ENCODE data around the gene BARHL1.

BARHL1 gene

DNA sequence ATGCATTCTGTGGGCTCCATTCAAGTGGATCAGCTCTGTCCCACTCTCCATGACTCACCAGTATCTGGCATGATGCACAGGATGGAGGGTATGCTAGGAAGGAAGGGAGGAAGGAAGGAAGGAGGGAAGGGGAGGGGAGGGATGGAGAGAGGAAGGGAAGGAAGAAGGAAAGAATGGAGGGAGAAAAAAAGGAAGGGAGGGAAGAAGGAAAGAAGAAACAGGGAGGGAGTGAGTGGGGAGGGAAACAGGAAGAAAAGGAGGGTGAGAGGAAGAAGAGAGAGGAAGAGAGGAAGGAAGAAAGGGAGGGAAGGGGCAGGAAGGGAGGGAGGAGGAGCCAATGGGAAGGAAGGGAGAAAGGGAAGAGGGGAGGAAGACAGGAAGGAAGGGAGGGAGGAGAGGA is 5.3 kb upstream of the BARHL1 start:
- H3K36me3 ChIP-seq (ENCODE audit: control insufficient read depth, insufficient read depth, low read length), result no peaks in the 10 kb centered on the region

DNA sequence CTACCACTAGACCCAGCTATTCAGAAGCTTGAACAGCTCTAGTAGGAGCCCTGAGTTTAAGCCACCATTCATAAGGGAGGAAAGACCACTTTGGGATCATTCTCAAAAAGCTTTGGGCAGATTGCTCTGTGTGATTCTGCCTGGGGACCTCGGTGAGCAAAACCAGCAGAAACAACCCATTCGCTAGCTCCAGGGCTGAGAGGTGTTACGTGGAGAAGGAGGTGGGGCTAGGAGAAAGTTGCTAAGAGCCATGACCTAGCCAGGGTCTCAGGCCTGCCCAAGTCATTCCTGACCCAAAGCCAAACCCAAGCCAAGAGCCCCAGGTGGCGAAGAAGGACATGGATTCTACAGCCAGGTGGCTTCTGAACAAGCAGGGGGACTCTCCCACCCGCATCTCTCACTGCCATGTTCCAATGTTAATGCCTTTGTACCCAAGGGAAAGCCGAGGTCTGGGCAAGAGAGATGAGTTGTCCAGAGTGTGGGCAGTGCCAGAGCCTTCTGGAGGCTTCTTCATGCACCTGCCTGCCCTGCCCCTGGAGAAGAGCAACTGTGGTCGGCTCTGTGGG is 4.0 kb upstream of the BARHL1 start:
- H3K36me3 ChIP-seq (ENCODE audit: control insufficient read depth, insufficient read depth, low read length), result no peaks in the 10 kb centered on the region
- WGBS, 2 experiments (ENCODE audit: insufficient coverage in 2 of 2), result 33 to 54% methylated on average over 5 to 7 of the region's 7 CpGs
- no peaks in the 10 kb centered on the region for H3K9me3 ChIP-seq (ENCODE audit: control insufficient read depth, low read length)
- peaks cover 12% of the 10 kb centered on the region for H3K4me1 ChIP-seq (ENCODE audit: control insufficient read depth, insufficient read depth, low read length, poor library complexity, severe bottlenecking)
- H3K27ac ChIP-seq (ENCODE audit: low read depth, low read length, severe bottlenecking), result no peak overlapping the region
- no peak overlapping the region for H3K4me3 ChIP-seq (ENCODE audit: extremely low read depth, insufficient read depth, low read length, poor library complexity, severe bottlenecking)

More for the DNA sequence above, 5.3 kb upstream of the BARHL1 start:
- Histone ChIP-seq H3K4me3 (ENCODE audit: extremely low read depth, insufficient read depth, low read length, poor library complexity, severe bottlenecking) (no peak overlapping the region), H3K27ac (ENCODE audit: low read depth, low read length, severe bottlenecking) (no peak overlapping the region), H3K4me1 (ENCODE audit: control insufficient read depth, insufficient read depth, low read length, poor library complexity, severe bottlenecking) (peaks cover 4% of the 10 kb centered on the region), H3K9me3 (ENCODE audit: control insufficient read depth, low read length) (no peaks in the 10 kb centered on the region)

DNA sequence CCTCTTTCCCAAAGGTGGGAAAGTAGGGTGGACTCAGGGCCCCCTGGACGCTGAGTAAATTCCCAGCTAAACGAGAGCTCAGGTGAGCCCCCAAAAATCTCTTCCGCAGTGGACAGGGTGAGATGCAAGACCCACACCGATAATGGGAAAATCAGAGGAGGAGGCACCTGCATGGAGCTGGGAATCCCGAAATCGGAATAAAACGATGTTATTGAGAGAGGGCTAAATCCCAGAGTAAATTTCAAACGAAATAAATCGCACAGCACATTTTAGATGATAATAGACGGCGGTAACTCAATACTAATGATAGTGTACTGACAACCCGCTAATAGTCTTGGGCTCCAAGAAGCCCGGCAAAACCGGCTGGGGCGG is 3.0 kb upstream of the BARHL1 start:
- Histone ChIP-seq H3K9me3 (ENCODE audit: control insufficient read depth, low read length) (no peaks in the 10 kb centered on the region), H3K4me3 (ENCODE audit: extremely low read depth, insufficient read depth, low read length, poor library complexity, severe bottlenecking) (no peak overlapping the region), H3K36me3 (ENCODE audit: control insufficient read depth, insufficient read depth, low read length) (no peaks in the 10 kb centered on the region), H3K27ac (ENCODE audit: low read depth, low read length, severe bottlenecking) (no peak overlapping the region), H3K4me1 (ENCODE audit: control insufficient read depth, insufficient read depth, low read length, poor library complexity, severe bottlenecking) (peaks cover 20% of the 10 kb centered on the region)
- WGBS, 2 experiments (ENCODE audit: insufficient coverage in 2 of 2), result 20 to 27% methylated on average over 7 to 13 of the region's 15 CpGs

DNA sequence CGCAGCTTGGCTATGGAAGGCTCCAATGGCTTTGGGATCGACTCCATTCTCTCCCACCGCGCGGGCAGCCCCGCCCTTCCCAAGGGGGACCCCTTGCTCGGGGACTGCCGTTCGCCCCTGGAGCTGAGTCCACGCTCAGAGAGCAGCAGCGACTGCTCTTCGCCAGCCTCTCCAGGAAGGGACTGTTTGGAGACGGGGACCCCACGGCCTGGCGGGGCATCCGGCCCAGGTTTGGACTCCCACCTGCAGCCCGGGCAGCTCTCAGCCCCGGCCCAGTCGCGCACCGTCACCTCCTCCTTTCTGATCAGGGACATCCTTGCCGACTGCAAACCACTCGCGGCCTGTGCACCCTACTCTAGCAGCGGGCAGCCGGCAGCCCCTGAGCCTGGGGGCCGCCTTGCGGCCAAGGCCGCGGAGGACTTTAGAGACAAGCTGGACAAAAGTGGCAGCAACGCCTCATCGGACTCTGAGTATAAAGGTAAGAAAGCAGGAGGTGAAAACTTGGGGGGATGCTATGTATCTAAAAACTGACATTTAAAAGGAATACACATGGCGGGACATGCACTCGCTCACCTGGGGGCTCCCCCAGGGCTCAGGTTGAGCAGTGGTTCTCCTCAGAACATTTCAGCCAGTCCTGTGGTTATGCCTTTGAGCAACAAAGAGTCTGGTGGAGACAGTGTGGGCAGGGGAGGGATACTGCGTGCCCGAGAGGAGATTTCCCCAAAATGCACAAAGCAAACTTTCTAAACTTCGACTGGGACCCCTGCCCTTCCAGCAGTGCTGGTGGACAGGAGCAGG is 579 bp downstream of the BARHL1 start:
- 18 to 23% methylated on average over 23 to 35 of the region's 37 CpGs for WGBS, 2 experiments (ENCODE audit: insufficient coverage in 2 of 2)
- no peak overlapping the region for H3K27ac ChIP-seq (ENCODE audit: low read depth, low read length, severe bottlenecking)
- H3K36me3 ChIP-seq (ENCODE audit: control insufficient read depth, insufficient read depth, low read length), result no peaks in the 10 kb centered on the region
- H3K9me3 ChIP-seq (ENCODE audit: control insufficient read depth, low read length), result no peaks in the 10 kb centered on the region
- no peak overlapping the region for H3K4me3 ChIP-seq (ENCODE audit: extremely low read depth, insufficient read depth, low read length, poor library complexity, severe bottlenecking)
- peaks cover 39% of the 10 kb centered on the region for H3K4me1 ChIP-seq (ENCODE audit: control insufficient read depth, insufficient read depth, low read length, poor library complexity, severe bottlenecking)

DNA sequence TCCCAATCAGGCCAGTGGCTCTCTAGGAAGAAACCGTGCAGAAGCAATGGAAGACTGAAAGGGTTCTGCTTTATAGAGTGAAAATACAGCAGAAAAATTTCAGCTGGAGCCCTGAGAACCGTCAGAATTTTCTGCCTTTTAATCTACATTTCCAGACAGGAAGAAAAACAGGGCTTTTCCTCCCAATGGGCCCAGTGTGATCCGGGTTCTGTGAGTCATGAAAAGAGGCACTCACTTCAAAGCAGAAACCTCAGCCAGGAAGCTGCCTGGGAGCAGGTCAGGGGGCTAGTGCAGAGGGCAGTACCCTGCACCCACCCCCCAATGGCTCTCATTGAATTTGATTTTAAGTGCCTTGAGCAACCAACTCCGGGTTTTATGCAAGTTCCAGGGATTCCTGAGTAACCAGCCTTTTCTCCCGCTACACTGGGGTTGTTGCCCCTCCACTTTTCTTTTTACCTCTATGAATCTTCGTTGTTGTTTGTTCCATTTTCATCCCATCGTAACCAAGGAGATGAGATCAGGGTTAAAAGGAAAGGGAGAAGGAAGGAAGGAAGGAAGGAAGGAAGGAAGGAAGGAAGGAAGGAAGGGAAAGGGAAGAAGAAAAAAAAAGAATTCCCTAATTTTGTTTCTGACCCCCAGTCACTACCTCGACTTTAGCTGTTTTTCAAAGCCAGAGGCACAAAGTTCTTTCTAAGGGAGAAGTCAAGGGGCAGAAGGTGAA is 1.3 kb downstream of the BARHL1 start:
- Histone ChIP-seq H3K36me3 (ENCODE audit: control insufficient read depth, insufficient read depth, low read length) (no peaks in the 10 kb centered on the region), H3K4me3 (ENCODE audit: extremely low read depth, insufficient read depth, low read length, poor library complexity, severe bottlenecking) (no peak overlapping the region), H3K4me1 (ENCODE audit: control insufficient read depth, insufficient read depth, low read length, poor library complexity, severe bottlenecking) (peaks cover 39% of the 10 kb centered on the region), H3K27ac (ENCODE audit: low read depth, low read length, severe bottlenecking) (no peak overlapping the region), H3K9me3 (ENCODE audit: control insufficient read depth, low read length) (no peaks in the 10 kb centered on the region)
- WGBS, 2 experiments (ENCODE audit: insufficient coverage in 2 of 2), result 0% methylated on average over 5 of the region's 8 CpGs

DNA sequence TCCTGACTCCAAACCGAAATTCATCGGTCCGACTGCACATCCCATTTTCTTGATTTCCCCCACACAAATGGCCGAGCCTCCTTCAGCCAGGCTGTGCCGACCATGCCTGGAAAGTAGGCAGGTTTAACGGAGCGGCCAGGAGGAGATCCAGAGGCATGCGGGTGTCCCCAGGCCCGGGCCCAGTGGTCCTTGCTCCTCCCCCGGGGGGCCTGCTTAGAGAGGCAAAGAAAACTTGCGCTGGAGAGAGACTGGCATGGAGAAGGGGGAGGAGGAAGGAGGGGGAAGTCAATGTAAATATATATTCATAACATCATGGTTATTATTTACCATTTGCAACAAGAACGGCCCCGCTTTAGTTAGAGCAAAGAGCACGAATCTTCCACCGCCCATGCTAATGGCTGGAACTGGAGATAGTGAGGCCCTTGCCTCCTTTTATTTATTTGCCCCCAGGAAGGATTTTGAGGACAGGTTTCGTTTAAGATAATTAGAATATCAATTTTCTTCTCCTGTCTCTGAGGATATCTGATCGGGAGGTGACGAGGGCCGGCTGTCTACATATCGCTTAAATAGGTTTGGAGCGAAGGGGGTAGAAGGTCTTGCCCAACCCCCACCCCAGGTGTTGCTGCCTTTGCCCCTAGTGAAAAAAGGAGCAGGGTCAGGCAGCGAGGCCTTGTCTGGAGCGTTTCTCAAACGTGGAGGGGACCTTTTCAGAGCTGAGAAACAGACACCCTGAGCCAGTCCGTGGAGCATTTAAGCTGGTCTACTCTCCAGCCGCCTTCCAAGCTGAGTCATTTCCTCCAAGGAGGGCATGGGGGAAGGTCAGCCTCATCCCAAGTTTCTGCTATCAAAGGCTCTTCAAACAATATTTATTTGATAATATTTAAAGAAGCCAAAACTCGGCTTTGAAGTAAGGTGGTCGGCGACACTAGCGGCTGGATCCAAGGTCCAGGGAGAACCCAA is 2.5 kb downstream of the BARHL1 start:
- no peaks in the 10 kb centered on the region for H3K9me3 ChIP-seq (ENCODE audit: control insufficient read depth, low read length)
- H3K27ac ChIP-seq (ENCODE audit: low read depth, low read length, severe bottlenecking), result no peak overlapping the region
- 3 to 4% methylated on average over 18 to 20 of the region's 30 CpGs for WGBS, 2 experiments (ENCODE audit: insufficient coverage in 2 of 2)
- H3K36me3 ChIP-seq (ENCODE audit: control insufficient read depth, insufficient read depth, low read length), result no peaks in the 10 kb centered on the region
- H3K4me1 ChIP-seq (ENCODE audit: control insufficient read depth, insufficient read depth, low read length, poor library complexity, severe bottlenecking), result peaks cover 39% of the 10 kb centered on the region
- H3K4me3 ChIP-seq (ENCODE audit: extremely low read depth, insufficient read depth, low read length, poor library complexity, severe bottlenecking), result no peak overlapping the region

DNA sequence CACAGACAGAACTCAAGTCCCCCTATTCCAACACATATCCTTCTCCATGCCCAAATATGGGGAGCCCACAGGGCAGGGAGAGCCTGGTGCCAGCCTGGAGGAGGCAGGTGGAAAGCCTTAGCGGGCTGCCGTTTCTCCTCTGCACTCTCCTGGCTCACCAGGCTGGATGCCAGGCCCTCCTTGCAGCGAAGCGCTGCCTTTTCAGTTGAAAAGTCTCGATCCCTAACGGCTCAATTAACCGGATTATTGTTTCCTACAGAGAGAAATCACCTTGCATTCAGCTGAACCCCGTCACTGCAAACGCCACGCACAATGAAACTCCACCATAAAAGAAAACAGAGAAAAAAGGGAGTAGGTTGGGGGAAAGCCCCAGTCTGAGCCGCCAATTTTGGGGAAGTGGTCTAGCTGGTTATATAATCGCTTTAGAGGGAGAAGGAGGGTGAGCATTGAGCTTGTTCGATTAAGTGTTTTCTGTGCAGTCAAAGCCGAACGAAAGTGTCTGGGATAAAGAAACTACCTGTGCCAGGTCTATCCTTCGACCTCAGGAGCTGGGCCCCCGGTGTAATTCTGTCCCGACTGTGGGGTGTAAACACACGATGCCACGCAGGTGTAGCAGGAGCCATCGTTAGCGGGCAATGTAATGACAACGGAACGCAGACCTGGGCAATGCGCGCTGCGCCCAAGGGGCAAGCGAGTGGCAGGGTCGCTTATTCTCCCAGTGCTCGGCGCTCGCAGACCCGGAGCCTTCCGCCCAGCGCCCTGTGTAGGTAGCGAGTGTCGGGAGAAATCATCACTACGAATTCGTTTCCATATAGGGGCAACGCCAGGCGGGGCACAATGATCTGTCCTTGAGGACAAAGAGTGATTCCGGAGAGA is 3.8 kb downstream of the BARHL1 start:
- Histone ChIP-seq H3K4me3 (ENCODE audit: extremely low read depth, insufficient read depth, low read length, poor library complexity, severe bottlenecking) (no peak overlapping the region), H3K36me3 (ENCODE audit: control insufficient read depth, insufficient read depth, low read length) (no peaks in the 10 kb centered on the region), H3K4me1 (ENCODE audit: control insufficient read depth, insufficient read depth, low read length, poor library complexity, severe bottlenecking) (peaks cover 39% of the 10 kb centered on the region), H3K27ac (ENCODE audit: low read depth, low read length, severe bottlenecking) (no peak overlapping the region), H3K9me3 (ENCODE audit: control insufficient read depth, low read length) (no peaks in the 10 kb centered on the region)
- 3 to 5% methylated on average over 35 to 36 of the region's 42 CpGs for WGBS, 2 experiments (ENCODE audit: insufficient coverage in 2 of 2)

DNA sequence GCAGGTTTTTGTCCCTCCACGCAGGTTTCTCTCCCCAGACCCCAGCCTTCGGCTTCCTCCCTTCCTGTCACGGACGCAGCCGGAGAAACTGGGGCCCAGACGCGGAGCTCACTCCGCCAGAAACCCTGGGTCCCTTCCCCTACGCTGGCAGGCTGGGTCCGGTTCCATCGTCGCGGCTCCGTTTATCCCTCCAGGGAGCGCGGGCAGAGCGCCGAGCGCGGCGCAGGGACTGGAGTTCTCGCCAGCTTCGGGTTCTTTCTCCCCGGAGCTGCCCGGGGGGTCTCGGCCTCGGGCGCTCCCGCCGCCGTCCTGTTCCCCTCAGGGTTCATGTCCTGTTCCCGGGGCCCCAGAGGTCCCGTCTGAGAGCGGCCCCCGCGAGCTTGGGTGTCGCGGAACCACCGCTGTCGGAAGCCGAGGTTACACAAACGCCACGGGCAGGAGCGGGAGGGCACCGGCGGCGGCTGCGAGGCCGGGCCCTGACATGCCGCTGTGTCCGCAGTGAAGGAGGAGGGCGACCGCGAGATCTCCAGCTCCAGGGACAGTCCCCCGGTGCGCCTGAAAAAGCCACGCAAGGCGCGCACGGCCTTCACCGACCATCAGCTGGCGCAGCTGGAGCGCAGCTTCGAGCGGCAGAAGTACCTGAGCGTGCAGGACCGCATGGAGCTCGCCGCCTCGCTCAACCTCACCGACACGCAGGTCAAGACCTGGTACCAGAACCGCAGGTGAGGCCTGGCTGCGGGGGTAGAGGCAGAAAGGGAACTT is 4.6 kb downstream of the BARHL1 start:
- Histone ChIP-seq H3K4me1 (ENCODE audit: control insufficient read depth, insufficient read depth, low read length, poor library complexity, severe bottlenecking) (peaks cover 39% of the 10 kb centered on the region), H3K4me3 (ENCODE audit: extremely low read depth, insufficient read depth, low read length, poor library complexity, severe bottlenecking) (no peak overlapping the region), H3K36me3 (ENCODE audit: control insufficient read depth, insufficient read depth, low read length) (no peaks in the 10 kb centered on the region), H3K9me3 (ENCODE audit: control insufficient read depth, low read length) (no peaks in the 10 kb centered on the region), H3K27ac (ENCODE audit: low read depth, low read length, severe bottlenecking) (no peak overlapping the region)
- WGBS, 2 experiments (ENCODE audit: insufficient coverage in 2 of 2), result 1 to 2% methylated on average over 67 to 71 of the region's 74 CpGs

DNA sequence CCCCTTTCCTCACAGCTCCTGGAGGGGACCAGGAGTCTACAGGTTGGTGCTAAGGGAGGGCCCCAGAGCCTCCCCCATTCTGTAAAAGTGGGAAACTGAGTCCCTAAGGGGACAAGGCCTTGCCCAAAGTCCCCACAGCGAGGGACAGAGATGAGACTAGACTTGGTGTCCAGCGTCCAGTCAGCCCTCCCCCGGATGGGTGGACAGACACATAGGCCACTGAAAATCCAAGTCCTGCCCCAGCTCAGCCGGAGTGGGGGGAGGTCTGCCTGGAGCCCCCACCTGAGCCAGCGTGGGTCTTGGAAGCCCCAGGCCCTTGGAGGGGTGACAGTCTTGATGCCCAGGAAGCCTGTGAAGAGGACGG is 5.2 kb downstream of the BARHL1 start:
- Histone ChIP-seq H3K36me3 (ENCODE audit: control insufficient read depth, insufficient read depth, low read length) (no peaks in the 10 kb centered on the region), H3K9me3 (ENCODE audit: control insufficient read depth, low read length) (no peaks in the 10 kb centered on the region), H3K4me1 (ENCODE audit: control insufficient read depth, insufficient read depth, low read length, poor library complexity, severe bottlenecking) (peaks cover 43% of the 10 kb centered on the region), H3K4me3 (ENCODE audit: extremely low read depth, insufficient read depth, low read length, poor library complexity, severe bottlenecking) (no peak overlapping the region), H3K27ac (ENCODE audit: low read depth, low read length, severe bottlenecking) (no peak overlapping the region)
- 35 to 36% methylated on average over 6 of the region's 6 CpGs for WGBS, 2 experiments (ENCODE audit: insufficient coverage in 2 of 2)

All from mesodermal cell (in vitro differentiated cells).